Activated CD8-positive, alpha-beta memory T cell treated with anti-CD3 and anti-CD28 coated beads, Interleukin-2, amount 50 U/mL, for 1 hour (primary cell): Measurements from ENCODE around the gene C22orf31.
A peak's percentile ranks its signal among the peaks of the same experiment; 100 is the strongest.
"Not testable (repeated sequence)": the region's sequence is repeated elsewhere in the genome, so short reads cannot be mapped to it uniquely, and the experiment has no call there.

Source experiments
- DNase-seq: peaks from one replicate; pipeline ENCODE4 v3.0.0-alpha.2; 2020; ENCODE audit errors: extremely low read depth

C22orf31 gene

GRCh38 chr22:29055192-29055830, 6.3 kb downstream of the C22orf31 start:
- no peak for DNase-seq

GRCh38 chr22:29054251-29054767, 7.3 kb downstream of the C22orf31 start:
- DNase-seq, result no peak

GRCh38 chr22:29053048-29053702, 8.5 kb downstream of the C22orf31 start:
- no peak for DNase-seq

- no peak for DNase-seq
Observed at GRCh38 chr22:29050457-29050856, 11.2 kb downstream of the C22orf31 start.

- DNase-seq, result no peak
Observed at GRCh38 chr22:29049655-29050263, 11.9 kb downstream of the C22orf31 start.

- no peak for DNase-seq
Observed at GRCh38 chr22:29048822-29049654, 12.6 kb downstream of the C22orf31 start.

GRCh38 chr22:29044657-29045176, 16.9 kb downstream of the C22orf31 start:
- no peak for DNase-seq

- DNase-seq, result no peak
Observed at GRCh38 chr22:29043906-29044575, 17.6 kb downstream of the C22orf31 start.

- no peak for DNase-seq
Observed at GRCh38 chr22:29041408-29041807, 20.2 kb downstream of the C22orf31 start.

- peak; percentile 18 for DNase-seq
Observed at GRCh38 chr22:29040385-29041275, 21.0 kb downstream of the C22orf31 start.

GRCh38 chr22:29039684-29040083, 21.9 kb downstream of the C22orf31 start:
- DNase-seq, result not testable (repeated sequence)

- no peak for DNase-seq
Observed at GRCh38 chr22:29039148-29039547, 22.5 kb downstream of the C22orf31 start.

- no peak for DNase-seq
Observed at GRCh38 chr22:29037340-29037932, 24.2 kb downstream of the C22orf31 start.

GRCh38 chr22:29032584-29032983, 29.0 kb downstream of the C22orf31 start:
- no peak for DNase-seq

GRCh38 chr22:29032014-29032475, 29.6 kb downstream of the C22orf31 start:
- DNase-seq, result no peak

- no peak for DNase-seq
Observed at GRCh38 chr22:29031227-29032011, 30.2 kb downstream of the C22orf31 start.

- no peak for DNase-seq
Observed at GRCh38 chr22:29030618-29031226, 30.9 kb downstream of the C22orf31 start.

- no peak for DNase-seq
Observed at GRCh38 chr22:29030016-29030617, 31.5 kb downstream of the C22orf31 start.
